Measurements from ENCODE around the gene CCDC126. TPM values are rescaled to one million over a fixed set of nuclear protein-coding genes. Genes with fewer than 3 reads are reported as not detected.

The CCDC126 gene, protein sequence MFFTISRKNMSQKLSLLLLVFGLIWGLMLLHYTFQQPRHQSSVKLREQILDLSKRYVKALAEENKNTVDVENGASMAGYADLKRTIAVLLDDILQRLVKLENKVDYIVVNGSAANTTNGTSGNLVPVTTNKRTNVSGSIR
- total RNA-seq (2022) (4.2 and 4.7 TPM in 2 replicates), Bru-seq, nascent RNA (percentile 46 among the genes with signal in this experiment), BruChase-seq, experiment 1, labeled RNA remaining after a 6-hour chase (percentile 54 among the genes with signal in this experiment), BruChase-seq, experiment 2, labeled RNA remaining after a 2-hour chase (percentile 52 among the genes with signal in this experiment)
- long read RNA-seq, transcript CCDC126-201 (4 exons, 2,473 nt), result major isoform, 6 of 11 reads
- long read RNA-seq, partial matches to known transcripts, result 1 of 11 reads
- long read RNA-seq, other reads (novel, unspliced or antisense), result 2 of 11 reads

- ChIA-PET POLR2A (interaction anchor here (0.6 to 2.5 kb wide), 13 partner anchors 10 to 977 kb away, joined by 3 to 10 read pairs (median 3); no protein-coding TSS in a partner anchor), CTCF (interaction anchor here (0.5 to 3.7 kb wide), 10 partner anchors 12 to 980 kb away, joined by 3 to 14 read pairs (median 3); no protein-coding TSS in a partner anchor)
- Mint-ChIP-seq H3K4me1 (ENCODE audit: insufficient read depth, unreplicated experiment) (peaks cover 27% of the 10 kb centered on the region), H3K9me3 (ENCODE audit: unreplicated experiment) (no peaks in the 10 kb centered on the region), H3K36me3 (ENCODE audit: insufficient read depth, unreplicated experiment) (no peaks in the 10 kb centered on the region), H3K4me3 (ENCODE audit: unreplicated experiment) (peak within 1 kb of the TSS; percentile 88), H3K27ac (ENCODE audit: low read depth, unreplicated experiment) (peak within 1 kb of the TSS; percentile 87), H3K27me3 (ENCODE audit: insufficient read depth, unreplicated experiment) (no peaks in the 10 kb centered on the region)
- TF ChIP-seq, protein P1, sequence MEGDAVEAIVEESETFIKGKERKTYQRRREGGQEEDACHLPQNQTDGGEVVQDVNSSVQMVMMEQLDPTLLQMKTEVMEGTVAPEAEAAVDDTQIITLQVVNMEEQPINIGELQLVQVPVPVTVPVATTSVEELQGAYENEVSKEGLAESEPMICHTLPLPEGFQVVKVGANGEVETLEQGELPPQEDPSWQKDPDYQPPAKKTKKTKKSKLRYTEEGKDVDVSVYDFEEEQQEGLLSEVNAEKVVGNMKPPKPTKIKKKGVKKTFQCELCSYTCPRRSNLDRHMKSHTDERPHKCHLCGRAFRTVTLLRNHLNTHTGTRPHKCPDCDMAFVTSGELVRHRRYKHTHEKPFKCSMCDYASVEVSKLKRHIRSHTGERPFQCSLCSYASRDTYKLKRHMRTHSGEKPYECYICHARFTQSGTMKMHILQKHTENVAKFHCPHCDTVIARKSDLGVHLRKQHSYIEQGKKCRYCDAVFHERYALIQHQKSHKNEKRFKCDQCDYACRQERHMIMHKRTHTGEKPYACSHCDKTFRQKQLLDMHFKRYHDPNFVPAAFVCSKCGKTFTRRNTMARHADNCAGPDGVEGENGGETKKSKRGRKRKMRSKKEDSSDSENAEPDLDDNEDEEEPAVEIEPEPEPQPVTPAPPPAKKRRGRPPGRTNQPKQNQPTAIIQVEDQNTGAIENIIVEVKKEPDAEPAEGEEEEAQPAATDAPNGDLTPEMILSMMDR (IDR thresholded peaks at IDR 0.05; ENCODE audit: unreplicated experiment), result no peak
- BruUV-seq (replicated peaks), result no TSS peak
- DNase-seq (ENCODE audit: unreplicated experiment), result peak; percentile 91
- intact Hi-C loops (cut with micrococcal nuclease), result no loop called here
Measured at GRCh38 chr7:23597094-23598091, at the start of gene CCDC126. Gene CCDC126 (plus strand): TSS chr7:23597382. CDS start chr7:23611316, 13,934 bp downstream.

DNA sequence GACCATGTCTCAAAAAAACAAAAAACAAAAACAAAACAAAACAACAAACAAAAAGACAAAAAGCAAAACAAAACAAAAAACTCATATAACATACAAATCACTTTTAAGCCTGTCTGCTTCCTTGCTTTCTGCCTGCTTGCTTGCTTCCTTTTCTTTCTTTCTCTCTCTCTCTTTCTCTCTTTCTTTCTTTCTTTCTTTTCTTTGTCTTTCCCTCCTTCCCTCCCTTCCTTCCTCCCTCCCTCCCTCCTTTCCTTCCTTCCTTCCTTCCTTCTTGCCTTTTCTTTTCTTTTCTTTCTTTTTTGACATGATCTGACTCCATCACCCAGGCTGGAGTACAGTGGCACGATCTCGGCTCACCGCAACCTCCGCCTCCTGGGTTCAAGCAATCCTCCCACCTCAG is 49.5 kb upstream of the CCDC126 start:
- intact Hi-C loops (cut with micrococcal nuclease), result loop anchor here (1.0 to 5.0 kb wide), 3 partner anchors 23 to 315 kb away; no protein-coding TSS in a partner anchor
- ChIA-PET CTCF (interaction anchor here (0.6 to 6.4 kb wide), 26 partner anchors 15 to 1726 kb away, joined by 3 to 81 read pairs (median 5); partner anchors contain the start of gene STK31), POLR2A (interaction anchor here (1.5 to 2.0 kb wide), 2 partner anchors 23 to 200 kb away, joined by 4 read pairs; no protein-coding TSS in a partner anchor)
- Mint-ChIP-seq H3K27ac (ENCODE audit: low read depth, unreplicated experiment) (no peak overlapping the region), H3K27me3 (ENCODE audit: insufficient read depth, unreplicated experiment) (no peaks in the 10 kb centered on the region), H3K4me1 (ENCODE audit: insufficient read depth, unreplicated experiment) (peaks cover 12% of the 10 kb centered on the region), H3K4me3 (ENCODE audit: unreplicated experiment) (no peak overlapping the region), H3K36me3 (ENCODE audit: insufficient read depth, unreplicated experiment) (no peaks in the 10 kb centered on the region), H3K9me3 (ENCODE audit: unreplicated experiment) (no peaks in the 10 kb centered on the region)
- BruUV-seq (replicated peaks), result no TSS peak
- no peak for DNase-seq (ENCODE audit: unreplicated experiment)
- TF ChIP-seq, protein P1 (IDR thresholded peaks at IDR 0.05; ENCODE audit: unreplicated experiment), result no peak

DNA sequence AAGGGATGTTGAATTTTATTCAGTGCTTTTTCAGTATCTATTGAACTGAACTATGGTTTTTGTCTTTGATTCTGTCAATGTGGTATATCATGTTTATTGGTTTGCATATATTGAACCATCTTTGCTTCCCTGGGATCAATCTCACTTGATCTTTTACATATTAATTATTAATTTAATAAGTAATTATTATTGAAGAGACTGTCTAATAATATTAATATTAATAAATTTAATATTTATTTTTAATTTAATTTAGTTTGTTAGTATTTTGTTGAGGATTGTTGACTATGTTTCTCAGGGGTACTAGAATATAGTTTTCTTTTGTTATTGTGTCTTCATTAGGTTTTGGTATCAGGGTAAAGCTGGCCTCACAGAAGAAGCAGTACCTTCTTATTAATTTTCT is 38.9 kb upstream of the CCDC126 start:
- no peak overlapping the region for H3K27ac Mint-ChIP-seq (ENCODE audit: low read depth, unreplicated experiment)
- intact Hi-C loops (cut with micrococcal nuclease), result no loop called here
- no TSS peak for BruUV-seq (replicated peaks)
- H3K27me3 Mint-ChIP-seq (ENCODE audit: insufficient read depth, unreplicated experiment), result peaks cover 9% of the 10 kb centered on the region
- H3K4me1 Mint-ChIP-seq (ENCODE audit: insufficient read depth, unreplicated experiment), result no peaks in the 10 kb centered on the region
- CTCF ChIA-PET, result interaction anchor here (0.6 to 2.9 kb wide), 3 partner anchors 12 to 1589 kb away, joined by 3 to 12 read pairs (median 3); no protein-coding TSS in a partner anchor
- POLR2A ChIA-PET, result no interaction called here
- H3K4me3 Mint-ChIP-seq (ENCODE audit: unreplicated experiment), result no peak overlapping the region
- no peaks in the 10 kb centered on the region for H3K9me3 Mint-ChIP-seq (ENCODE audit: unreplicated experiment)
- peaks cover 4% of the 10 kb centered on the region for H3K36me3 Mint-ChIP-seq (ENCODE audit: insufficient read depth, unreplicated experiment)
- DNase-seq (ENCODE audit: unreplicated experiment), result no peak
- TF ChIP-seq, protein P1 (IDR thresholded peaks at IDR 0.05; ENCODE audit: unreplicated experiment), result no peak

Measured in MCF 10A (cell line).